SKM-1 treated with dmso at 0.1 percent for 144 hours (cell line): ENCODE results near the gene CKLF.
A peak's percentile ranks its signal among the peaks of the same experiment; 100 is the strongest.

Experiments used
- DNase-seq: peaks from one replicate; lab custom pipeline; 2025; ENCODE audit not compliant: unreplicated experiment; lab: John Stamatoyannopoulos, UW

Gene CKLF

DNA sequence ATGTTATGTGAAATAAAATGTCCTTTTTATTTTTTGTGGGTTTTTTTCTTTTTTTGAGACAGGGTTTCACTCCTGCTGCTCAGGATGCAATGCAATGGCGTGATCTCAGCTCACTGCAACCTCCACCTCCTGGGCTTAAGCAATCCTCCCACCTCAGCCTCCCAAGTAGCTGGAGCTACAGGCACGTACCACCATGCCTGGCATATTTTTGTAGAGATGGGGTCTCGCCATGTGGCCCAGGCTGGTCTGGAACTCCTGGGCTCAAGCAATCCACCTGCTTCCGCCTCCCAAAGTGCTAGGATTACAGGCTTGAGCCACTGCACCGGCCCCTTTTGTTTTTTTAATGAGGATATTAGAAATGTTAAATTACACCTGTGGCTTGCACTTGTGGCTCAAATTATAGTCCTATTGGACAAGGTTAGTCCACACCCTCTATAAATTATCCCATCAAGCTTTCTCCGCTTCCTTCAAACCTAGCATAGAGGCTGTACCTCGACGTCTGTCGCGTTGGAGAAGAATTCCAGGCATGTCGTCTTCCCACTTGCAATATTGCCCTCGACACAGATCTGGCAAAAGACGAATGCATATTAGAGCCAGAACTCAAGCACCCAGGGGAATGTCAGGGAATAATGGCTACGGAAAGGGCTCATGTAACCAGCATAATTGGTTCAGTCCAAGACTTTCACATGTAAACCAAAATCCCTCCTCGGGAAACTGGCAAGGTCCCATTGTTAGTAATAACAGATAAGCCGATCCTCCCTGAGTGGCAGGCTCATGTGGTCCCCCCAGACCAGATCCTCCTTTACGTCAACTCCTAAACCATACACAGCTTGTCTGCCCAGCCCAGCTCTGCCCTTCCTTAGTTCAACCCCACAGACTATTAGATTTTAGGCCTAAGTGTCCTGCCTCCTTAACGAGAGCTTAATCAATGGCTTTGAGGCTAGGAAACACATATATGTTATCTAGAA lies 10.7 kb upstream of the CKLF start:
- no peak for DNase-seq

DNA sequence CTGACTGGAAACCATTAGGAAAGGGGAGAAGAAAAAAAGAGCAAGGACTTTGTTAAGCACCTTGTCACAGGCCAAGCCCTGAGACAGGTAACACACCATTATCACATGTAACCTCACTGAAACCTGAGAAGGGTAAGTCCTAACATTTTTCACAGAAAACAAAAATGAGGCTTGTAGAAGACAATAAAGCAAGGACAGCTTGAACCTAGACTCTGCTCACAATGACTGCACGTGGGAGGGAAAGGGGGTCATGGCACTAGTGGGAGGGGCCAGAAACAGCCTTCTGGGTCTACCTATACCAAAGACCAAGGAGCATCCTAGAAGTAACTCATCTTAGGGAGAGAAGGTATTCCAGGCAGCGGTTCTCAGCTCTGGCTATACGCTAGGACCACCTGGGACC lies 10.0 kb upstream of the CKLF start:
- DNase-seq = no peak

DNA sequence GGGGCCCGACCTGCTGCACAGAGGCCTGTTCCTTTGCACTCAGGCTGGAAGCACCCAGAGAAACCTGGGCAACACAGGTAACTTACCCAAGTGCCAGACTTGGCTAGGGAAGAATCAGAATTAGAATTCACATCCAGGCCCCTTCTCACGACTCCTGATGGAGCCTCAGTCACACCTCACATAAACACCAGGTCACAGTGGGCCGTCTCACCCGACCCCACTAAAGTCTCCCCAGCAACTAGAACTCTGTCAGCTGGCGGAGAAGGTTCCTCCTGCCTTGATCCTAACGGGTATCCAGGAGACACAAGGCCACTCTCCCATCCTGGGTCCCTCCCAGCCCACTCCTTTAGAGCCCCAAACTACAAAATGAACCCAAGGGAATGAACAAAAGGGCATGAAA lies 8.8 kb upstream of the CKLF start:
- no peak for DNase-seq

DNA sequence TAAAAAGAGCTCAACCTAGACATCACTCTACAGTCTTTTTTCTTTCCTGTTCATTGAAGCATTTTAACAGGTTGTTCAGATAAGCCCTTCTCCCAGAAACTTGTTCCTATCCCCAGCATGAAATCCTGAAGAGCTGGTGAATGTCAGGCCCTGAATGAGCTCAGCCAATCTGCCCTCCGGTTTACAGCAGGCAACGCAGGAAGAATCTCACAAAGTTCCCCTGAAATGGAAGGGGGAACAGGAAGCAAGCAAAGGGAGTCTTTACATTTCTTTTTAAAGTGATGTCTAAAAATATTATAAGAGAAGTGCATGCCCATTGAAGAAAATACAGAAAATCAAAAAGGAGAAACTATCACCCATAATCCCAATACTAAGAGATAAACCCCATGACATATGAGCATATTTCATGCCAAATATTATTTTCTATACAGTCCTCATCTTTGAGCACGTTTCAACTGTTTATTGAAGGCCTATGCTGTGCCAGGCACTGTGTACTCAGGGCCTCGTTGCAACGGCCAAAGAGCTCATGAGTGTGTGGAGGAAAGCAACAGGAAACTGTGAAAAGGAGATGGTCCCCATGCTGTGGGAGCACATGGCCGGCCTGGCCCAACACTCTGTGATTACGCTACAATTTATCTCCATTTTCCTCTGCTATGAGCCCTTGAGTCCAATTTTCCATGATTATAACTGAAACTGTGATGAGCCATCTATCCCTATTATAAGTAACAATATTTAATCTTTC lies 8.2 kb upstream of the CKLF start:
- DNase-seq = no peak

DNA sequence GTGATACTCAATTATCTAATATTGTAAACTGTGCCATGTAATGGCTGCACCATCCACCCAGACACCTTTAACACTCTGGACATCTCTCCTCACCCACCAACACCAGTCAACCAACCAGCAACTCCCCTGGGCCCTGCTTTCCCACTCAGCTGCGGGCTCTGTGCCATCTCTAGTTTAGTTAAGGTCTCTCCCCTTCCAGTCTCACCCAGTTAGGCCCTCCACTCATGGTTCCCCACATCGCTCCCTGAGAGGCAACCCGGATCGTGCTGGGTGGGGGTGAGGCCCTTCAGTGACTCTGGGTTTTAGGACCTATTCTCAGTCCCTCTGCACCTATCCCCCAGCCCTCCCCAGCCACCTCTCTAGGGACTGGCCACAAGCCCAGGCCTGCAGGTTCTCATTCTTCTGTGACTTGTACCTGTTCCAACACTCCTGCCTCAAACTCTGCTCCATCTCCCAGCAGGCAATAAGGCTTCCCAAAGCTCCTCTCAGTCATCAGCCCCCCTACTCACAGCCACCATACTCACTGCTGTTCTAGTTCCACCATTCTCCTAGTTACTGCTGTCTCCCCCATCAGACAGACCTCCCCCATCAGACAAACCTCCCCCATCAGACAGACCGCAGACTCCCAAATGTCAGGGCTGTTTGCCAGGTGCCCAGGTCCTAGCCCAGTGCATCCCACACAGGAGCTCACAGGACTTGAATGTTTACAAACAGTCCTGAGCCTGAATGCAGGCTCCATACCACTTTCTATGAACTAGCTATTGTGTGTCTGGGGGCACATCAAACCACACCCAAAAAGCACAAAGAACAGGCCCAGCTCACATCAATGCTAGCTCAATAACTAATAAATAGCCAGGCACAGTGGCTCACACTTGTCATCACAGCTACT lies 5.0 kb upstream of the CKLF start:
- no peak for DNase-seq

DNA sequence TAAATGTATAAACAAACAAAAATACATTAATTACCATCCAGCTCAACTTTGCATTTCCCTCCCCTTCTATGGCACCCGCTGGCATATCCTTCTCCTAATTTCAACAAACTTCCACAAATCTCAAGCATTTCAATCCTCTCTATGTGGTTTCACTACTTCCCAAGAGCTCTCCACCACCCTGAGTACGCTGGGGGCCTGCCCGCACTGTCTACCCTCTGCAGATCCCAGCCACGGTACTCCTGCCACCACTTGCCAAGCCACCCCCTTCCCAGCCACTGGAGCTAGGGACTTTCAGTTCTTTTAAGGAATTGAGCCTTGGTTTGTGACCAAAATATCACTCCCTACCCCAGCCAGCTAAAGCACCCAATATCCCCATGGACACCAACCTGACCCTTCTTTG lies 4.3 kb upstream of the CKLF start:
- no peak for DNase-seq

DNA sequence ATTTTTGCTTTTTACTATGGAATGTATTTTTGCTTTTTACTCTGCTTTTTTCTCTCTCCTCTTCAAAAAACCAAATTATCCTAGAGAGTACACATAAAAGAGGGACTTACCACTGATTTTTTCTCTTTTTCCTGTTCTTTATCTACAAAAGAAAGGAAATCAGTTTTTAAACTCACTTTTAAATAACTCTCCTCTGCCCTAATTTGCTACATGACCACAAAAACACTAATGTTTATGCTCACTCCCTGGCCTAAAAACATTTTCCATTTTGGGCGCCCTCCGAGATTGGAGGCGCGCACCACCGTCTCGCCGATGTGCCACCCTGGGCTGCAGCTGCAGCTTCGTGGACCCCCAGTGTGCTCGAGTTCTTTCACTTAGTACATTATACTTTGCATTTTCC lies 3.5 kb upstream of the CKLF start:
- no peak for DNase-seq

DNA sequence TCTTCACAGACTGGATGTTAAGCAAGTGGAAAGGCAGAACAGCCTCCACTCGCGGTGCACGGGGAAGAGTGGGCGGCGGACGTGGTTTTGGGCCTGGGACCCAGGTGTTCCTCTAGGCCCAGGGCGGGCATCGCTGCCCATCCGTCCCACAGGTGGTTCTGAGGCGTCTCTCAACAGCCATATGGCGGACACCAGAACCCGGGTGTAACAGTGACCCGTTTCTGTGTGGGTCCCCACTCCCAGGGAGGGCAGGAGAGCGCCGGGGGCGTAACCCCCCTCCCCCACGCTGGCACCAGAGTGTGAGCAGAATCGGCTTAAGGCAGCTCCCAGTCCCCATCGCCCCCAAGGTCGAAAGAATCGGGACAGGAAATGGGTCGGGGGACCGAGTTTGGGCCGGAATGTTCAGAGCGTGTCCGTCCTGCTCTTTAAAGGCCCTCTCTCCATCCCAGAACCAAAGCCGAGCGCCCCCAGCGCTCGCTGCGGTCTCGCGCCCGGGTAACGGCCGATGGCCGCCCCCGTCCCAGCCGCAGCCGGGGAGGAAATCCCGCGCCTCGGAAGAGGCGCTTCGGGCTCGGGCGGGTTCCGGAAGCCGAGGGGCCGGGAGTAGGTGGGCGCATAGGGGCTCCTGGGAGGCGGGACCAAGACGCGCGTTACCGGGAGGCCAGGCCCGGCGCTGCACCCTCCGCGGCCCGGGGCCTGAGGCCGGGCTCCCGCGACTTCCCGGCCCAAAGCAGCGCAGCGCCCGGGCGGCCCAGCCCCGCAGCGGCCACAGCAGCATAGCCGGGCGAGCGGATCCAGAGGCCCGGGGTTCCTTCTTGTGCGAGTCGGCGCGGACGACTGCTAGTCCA lies 2.9 kb upstream of the CKLF start, which contains the start of gene TK2:
Gene TK2, minus strand, starts transcription at position 839 of the 848 bp plus-strand sequence. Its CDS starts 61 bp downstream, at position 778.
- DNase-seq = no peak

DNA sequence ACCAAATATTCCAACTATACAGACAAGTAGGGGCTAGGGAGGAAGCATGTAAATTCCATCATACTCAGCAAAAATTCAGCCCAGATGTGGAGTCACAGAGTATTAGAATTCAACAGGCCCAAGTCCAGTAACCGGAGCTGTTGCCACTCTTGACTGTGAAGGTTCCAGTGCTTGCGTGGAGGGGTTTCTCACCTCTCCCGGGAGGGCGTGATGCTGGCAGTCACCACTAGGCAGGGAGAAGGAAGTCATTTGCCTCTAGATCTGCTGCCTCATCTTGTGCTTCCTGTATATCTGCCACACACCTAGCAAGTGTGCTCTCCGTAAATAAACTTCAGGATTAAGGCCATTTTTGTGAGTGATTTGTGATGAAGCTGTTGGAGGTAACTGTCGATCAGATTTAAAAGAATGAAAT lies 1.0 kb upstream of the CKLF start:
- peak; percentile 75 for DNase-seq

DNA sequence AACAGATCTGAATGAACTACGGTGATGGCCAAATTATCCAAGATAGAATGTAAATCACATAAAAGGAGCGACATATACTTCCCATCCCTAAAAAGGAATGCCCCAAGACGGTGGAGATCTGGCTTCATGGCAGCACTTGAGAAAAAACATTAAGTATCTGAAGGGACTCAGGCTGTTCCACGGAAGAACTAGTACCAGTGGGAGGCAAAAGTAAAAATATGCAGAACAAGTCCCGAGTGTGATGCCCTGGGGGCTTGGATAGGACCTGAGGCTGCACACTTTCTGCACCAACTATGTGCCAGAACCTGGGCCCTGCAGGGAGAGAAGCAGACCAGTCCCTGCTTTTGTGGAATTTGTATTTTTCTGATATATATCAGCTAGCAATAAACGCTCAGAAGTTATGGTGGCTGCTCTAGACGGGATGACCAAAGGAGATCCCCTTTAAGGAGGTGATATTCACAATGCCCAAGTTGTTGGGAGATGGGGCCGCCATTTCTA lies 539 bp upstream of the CKLF start:
- no peak for DNase-seq

DNA sequence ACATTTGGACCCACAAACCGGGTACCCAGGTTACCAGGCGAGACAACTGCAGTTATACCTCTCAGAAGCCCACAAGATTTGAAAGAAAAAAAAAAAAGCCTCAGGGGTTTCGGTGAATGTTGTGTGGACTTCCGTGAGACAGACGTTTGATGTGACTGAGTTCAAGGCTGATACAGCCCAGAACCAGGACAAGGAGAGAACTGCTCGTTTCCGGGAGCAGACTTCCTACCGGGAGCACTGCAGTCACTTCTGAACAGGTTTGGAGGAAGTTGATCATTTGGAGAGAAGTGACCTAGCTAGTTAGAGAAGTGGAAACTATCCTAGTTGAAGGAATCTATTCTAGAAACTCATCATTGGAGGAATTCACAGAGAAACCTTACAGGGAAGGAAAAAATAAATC lies 847 bp downstream of the CKLF start:
- no peak for DNase-seq

DNA sequence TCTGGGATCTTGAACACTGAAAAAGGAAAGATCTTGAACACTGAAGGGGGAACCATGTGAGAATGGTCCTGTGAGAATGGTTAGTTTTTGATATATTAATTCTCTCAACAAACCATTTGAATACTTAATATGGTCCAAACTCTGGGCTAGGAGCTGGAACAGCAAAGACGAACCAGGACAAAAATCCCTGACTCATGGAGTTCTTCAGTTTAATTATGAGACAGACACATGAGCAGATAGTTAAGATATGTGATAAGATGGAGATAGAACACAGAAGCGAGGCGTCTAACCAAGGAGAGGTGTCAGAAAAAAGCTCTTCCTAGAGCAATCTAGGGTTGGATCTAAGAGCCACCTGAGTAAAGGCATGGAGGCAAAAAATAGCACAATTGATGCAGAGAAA lies 1.6 kb downstream of the CKLF start:
- no peak for DNase-seq

DNA sequence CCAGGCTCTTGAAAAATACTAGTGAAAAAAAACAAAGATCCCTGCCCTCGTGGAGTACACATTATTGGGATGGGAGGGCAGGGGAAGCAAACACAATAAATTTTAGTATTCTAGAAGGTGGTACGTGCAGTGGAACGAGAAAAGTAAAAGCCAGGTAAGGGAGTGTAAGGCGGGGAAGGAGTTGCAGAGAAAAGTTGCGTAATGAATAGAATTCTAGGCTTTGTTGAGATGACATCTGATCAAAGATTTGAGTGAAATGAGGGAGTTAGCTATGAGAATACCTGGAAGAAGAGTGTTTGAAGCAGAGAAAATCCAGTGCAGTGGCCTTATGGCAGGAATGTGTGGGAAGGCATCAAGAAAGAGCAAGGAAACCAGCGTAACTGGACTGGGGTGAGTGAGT lies 2.1 kb downstream of the CKLF start:
- no peak for DNase-seq

DNA sequence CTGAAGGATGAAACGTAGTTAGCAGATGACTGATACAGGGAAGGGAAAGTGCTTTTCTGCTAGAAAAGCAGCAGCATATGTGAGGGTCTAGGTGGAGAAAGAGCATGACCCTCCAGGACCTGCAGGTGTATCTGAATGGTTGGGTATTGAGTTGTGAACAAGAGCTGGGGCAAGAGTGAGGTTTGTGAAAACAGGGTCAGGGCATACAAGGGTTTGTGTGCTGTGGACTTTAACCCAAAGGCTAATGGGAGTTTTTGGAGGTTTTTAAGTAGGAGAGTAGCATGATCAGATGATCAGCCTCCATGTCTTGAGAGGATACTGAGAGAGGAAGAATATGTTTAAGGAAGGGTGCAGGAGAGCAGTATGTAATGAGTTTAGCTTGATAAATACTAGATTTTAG lies 7.7 kb downstream of the CKLF start:
- no peak for DNase-seq

DNA sequence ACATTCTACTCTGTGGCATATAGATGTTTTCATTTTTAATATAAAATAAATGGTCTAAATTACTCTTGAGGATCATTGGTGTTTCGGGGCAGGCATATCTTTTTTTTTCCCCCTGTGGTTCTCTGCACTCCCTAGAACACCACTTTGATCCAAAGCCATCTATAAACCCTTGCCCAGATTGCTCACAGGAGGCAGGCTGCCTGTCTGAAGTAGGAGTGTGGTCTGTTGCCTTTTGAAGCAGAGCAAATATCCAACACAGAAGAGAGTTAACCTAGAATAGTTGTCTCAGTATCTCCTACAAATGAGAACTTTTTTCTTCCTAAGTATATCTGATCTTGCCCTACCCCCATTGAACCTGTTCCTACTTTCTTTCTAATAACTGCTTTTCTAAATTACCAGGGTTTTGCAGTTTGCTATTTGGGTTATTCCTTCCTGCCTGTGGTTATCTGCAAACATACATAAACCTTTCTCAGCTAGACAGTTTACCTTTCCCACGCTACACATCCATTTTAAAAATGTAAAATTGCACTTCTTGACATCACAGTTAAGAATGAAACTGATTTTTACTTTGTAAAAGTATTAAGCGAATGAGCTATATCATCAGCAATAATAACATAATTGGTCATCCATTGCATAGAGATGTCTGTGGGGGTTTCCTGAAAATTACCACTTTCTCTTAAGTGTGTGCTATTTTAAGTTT lies 9.2 kb downstream of the CKLF start:
- DNase-seq = no peak

DNA sequence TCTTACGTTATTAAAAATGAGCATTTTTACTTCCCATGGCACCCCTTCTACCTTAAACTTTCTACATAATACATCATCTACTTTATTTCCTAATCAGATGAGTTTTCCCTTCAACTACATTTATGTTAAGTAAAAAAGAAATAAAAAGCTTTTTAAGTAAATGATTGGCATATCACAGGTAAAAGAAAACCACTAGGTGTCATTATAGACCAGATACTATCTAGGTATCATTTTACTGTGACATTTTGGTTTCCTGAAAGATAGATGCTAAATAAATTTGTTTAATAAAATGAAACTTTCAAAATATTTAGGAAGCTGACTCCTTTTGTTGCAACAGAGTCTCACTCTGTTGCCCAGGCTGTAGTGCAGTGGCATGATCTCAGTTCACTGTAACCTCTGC lies 10.0 kb downstream of the CKLF start:
- no peak for DNase-seq

DNA sequence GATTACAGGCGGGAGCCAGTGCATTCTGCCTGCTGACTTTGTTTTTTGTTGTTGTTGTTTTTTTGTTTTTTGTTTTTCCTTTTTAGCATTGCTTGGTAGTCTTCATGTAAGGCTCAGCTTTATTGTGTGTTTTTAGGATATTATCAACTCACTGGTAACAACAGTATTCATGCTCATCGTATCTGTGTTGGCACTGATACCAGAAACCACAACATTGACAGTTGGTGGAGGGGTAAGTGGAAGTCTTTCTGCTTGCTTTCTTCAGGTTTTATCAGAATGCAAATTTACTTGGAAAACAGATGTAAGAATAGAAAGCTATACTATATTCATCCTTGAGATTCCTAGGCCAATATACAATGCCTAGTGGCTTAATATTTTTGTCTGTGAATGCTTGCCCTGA lies 10.6 kb downstream of the CKLF start:
- DNase-seq = no peak

DNA sequence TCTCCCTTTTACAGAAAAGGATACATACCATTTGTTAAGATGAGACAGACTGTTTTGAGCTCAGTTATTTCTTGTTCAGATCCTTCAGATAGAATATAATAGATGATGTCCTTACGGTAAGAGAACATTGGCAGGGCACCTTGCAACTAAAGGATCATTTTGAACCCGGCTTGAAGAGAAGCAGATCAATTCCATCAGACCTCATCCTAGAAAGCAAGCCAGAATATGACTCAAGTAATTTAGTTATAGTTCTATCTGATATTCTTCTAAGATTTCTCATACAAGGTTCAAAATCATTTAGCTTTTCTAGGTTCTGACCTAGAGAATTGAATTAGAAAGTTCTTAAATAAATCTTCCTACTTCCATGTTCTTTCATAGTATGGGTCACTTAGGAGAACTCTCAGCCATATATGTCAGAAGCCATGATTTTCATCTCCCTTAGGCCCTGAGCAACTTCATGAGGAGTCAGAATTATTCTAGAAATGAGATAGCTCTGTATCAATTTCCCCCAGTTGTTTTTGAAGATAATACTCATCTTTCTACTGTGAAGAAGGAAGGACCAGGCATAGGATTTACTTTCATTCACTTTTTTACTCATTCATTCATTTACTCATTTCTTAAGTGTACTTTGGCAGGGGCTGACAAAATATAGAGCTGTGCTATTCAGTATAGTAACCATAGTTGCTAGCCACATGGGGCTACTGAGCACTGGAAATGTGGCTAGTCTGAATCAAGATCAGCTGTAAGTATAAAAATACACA lies 11.4 kb downstream of the CKLF start:
- DNase-seq = no peak
